Measurements from ENCODE around the gene EPN1.
A peak's percentile ranks its signal among the peaks of the same experiment; 100 is the strongest.

Gene EPN1

DNA sequence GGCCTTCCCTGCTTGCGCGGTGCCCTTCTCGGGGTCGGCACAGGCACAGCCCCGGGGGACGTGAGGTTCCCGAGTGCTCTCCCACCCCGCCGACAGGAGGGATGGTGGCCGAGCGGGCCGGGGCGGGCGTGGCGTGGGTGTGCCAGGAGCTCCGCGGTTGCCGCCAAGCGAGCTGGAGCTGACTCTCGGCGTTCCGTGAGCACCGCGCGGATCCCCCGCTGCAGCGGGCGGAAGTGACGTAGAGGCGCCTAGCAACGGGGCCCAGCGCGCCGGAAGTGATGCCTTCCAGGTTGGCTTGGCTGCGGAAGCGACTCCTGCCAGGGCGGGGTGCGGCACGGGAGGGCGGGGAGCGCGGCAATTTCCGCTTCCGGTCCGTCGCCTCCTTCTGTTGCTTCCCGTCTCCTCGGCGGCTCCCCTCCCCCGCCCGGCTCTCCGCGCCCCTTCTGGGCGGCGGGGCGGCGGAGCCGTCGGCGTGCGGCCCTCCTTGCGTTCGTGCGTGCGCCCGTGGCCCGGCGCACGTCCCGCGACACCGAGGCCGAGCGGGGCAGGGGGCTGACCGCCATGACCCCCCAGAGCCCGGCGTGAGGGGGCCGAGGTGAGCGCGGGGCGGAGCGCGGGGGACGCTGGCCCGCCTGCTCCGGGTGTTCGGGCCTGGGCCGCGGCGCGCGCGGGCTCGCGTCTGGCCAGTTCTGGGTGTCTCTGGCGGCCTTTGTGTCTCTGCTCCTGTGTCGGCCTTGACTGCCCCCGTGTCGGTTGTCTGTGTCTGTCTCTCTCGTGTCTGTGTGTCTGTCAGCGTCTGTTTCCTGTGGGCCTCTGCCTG is at the start of gene EPN1:
Gene EPN1 (plus strand): TSS at position 386 of the 820 bp plus-strand sequence. CDS start 3,402 bp downstream, outside the sequence.
- peak; percentile 94 to 95 for DNase-seq (ENCODE audit: low read depth in 2 of 2)

GRCh38 chr19:55626350-55626749 is 48.7 kb upstream of the EPN1 start:
- peak in 1 of 2 donors; percentile 31 for DNase-seq (ENCODE audit: low read depth in 2 of 2)

DNA sequence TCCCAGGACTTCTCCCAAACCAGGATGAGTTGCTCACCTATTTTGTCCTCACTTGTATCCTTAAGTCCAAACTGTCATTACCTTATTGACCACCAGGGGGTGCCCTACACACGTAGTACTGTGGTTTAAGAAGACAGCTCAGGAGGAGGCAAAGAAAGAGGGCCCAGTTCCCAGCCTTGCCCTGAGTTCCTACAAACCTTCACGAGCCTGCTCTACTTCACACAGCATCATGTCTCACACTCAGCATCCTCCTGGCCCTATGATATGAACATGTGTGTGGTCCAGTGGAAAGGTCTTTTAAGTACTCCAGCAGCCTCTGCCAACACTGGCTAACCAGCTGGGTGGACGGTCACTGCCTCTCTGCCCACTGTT is 42.6 kb upstream of the EPN1 start:
- peak; percentile 76 to 93 for DNase-seq (ENCODE audit: low read depth in 2 of 2)

- DNase-seq (ENCODE audit: low read depth in 2 of 2) = no peak
Measured at GRCh38 chr19:55633861-55634260, 41.2 kb upstream of the EPN1 start.

DNA sequence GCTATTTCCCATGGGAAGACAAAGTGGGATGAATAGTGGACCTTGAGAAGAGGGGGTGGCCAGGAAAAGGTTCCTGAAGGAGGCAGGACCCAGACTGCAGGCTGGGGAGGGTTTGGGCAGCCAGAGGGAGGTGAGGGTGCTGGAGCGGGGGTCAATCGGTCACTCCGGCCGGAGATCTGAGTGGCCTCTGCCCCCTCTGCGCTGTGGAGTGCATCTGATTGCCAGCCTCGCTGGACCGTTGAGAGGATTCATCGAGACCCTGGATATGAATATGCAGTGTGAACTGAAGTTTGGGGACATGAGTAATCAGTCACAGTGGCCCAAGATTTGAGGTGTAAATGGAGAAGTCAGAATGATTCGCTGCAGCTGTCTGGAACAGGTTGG is 39.7 kb upstream of the EPN1 start:
- DNase-seq (ENCODE audit: low read depth in 2 of 2) = no peak

- no peak for DNase-seq (ENCODE audit: low read depth in 2 of 2)
Measured at GRCh38 chr19:55635856-55636440, 39.1 kb upstream of the EPN1 start.

GRCh38 chr19:55636723-55637122 is 38.3 kb upstream of the EPN1 start:
- no peak for DNase-seq (ENCODE audit: low read depth in 2 of 2)

GRCh38 chr19:55637534-55637933 is 37.5 kb upstream of the EPN1 start:
- DNase-seq (ENCODE audit: low read depth in 2 of 2) = no peak

- peak in 1 of 2 donors; percentile 40 for DNase-seq (ENCODE audit: low read depth in 2 of 2)
Measured at GRCh38 chr19:55638864-55639359, 36.1 kb upstream of the EPN1 start.

- peak in 1 of 2 donors; percentile 54 for DNase-seq (ENCODE audit: low read depth in 2 of 2)
Measured at GRCh38 chr19:55640043-55640576, 34.9 kb upstream of the EPN1 start.

DNA sequence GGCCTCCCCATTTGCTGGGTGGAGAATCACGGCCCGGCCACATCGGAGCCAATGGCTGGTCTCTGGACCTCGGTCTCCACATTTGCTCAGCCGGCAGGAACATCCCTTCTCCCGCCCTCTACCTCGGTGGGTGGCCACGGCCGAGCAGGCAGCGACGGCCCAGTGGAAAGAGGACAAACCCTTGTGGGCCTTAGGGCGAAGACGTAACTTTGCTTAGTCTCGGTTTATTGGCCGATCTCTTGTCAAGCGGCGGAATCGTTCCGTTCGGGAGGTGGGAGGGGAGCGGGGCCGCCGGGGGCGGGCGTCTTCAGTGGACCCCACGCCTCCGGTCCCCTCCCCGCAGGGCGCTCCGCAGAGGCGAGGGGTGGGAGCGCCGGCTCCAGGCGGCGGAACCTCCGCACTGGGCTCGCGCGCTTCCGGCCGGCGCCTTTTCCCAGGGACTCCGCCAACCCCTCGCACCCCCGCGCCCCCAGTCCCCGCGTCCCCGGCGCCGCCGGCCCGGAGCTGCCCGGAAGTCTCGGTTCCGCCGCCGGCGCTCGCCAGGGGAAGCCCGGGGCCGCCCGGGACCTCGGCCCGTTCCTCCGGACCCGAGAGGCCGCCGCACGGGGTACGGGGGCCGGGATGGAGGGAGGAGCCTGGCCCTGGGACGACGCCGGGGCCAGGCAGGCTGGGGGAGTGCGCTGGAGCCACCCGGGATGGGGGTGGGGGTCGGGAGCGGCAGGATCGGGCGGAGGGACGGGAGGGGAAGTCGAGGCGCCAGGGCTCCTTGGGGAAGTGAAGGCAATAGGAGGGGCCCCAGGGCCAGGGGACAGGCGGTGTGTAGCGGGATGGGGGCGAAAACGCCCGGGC is 34.2 kb upstream of the EPN1 start, which contains the start of gene ZNF580:
Gene ZNF580 (plus strand): TSS at position 426 of the 849 bp plus-strand sequence. CDS start 1,507 bp downstream, outside the sequence.
- peak in 1 of 2 donors; percentile 61 for DNase-seq (ENCODE audit: low read depth in 2 of 2)

- no peak for DNase-seq (ENCODE audit: low read depth in 2 of 2)
Measured at GRCh38 chr19:55641426-55642152, 33.4 kb upstream of the EPN1 start.

GRCh38 chr19:55642153-55643002 is 32.6 kb upstream of the EPN1 start:
- peak in 1 of 2 donors; percentile 35 for DNase-seq (ENCODE audit: low read depth in 2 of 2)

DNA sequence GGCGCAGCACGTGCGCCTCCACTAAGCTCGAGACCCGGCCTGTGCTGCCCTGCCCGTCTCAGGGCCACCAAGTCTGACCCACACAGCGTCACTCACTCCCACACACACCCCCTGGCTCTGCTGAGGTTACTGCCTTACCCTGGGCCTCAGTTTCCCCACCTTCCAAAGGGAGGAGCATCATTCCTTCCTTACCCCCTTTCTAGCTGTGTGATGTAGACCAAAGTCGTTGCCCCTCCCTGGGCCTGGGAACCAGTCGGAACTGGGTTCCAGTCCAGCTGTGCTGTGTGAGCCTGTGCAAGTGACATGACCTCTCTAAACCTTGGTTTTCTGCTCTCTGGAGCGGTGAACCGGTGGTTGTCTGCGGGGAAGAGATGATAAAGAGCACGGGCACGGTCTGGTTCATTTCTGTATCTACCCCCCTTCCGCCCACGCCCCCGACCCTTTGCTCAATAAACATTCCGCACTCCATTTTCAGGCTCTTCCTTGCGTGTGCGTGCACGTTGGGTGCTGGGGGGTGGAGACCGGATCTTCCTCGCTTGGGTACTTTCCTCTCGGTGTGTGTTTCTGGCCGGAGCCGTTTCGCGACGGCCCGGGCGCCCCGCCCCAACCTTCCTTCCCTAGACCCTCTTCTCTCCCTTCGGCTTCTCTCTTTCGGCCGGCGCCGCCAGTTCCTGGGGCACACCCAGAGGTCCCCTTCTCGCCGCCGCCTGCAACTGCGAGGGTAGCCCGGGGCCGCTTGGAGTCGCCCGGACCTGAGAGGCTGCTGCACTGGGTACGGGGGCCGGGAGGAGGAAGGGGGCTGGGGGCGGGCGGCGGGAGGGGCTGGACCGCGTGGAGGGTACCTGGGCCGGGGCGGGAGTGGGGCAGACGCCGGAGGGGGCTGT is 31.8 kb upstream of the EPN1 start, which contains the start of gene ZNF581:
Gene ZNF581 (plus strand): TSS at position 647 of the 884 bp plus-strand sequence. CDS start 923 bp downstream, outside the sequence.
- DNase-seq (ENCODE audit: low read depth in 2 of 2) = peak; percentile 72 to 79

- no peak for DNase-seq (ENCODE audit: low read depth in 2 of 2)
Measured at GRCh38 chr19:55643887-55644176, 31.2 kb upstream of the EPN1 start.

DNA sequence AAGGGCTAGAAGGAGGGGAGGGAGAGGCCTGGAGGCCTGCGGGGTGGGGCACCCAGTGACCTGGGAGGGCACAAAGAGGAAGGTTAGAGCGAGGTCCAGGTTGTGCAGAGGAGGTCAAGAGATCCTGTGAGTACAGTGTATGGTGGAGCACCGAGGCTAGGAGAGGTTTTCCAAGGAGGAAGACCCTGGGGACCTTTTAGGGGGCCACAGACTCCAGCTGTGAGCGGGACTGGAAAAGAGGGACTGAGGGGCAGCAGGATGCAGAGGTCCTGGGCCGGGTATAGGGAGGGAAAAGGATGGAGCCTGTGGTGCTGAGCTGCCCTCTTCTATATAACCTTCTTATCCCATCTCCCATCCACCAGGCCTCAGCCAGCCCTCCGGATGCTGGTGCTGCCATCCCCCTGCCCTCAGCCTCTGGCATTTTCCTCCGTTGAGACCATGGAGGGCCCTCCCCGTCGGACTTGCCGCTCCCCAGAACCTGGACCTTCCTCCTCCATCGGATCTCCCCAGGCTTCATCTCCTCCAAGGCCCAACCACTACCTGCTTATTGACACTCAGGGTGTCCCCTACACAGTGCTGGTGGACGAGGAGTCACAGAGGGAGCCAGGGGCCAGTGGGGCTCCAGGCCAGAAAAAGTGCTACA is 30.7 kb upstream of the EPN1 start:
- DNase-seq (ENCODE audit: low read depth in 2 of 2) = no peak

GRCh38 chr19:55644842-55645511 is 30.0 kb upstream of the EPN1 start:
- no peak for DNase-seq (ENCODE audit: low read depth in 2 of 2)

- no peak for DNase-seq (ENCODE audit: low read depth in 2 of 2)
Measured at GRCh38 chr19:55645512-55645881, 29.5 kb upstream of the EPN1 start.
